HG03108 (cell line): ENCODE results near the gene DZIP3.
"Not testable (repeated sequence)": the region's sequence is repeated elsewhere in the genome, so short reads cannot be mapped to it uniquely, and the experiment has no call there.

Source experiments
- ATAC-seq: cut with Tn5 transposase; IDR thresholded peaks from one replicate; pipeline ENCODE4 v1.9.1; 2021; ENCODE audit warnings: moderate library complexity; ENCODE audit not compliant: unreplicated experiment

The DZIP3 gene

DNA sequence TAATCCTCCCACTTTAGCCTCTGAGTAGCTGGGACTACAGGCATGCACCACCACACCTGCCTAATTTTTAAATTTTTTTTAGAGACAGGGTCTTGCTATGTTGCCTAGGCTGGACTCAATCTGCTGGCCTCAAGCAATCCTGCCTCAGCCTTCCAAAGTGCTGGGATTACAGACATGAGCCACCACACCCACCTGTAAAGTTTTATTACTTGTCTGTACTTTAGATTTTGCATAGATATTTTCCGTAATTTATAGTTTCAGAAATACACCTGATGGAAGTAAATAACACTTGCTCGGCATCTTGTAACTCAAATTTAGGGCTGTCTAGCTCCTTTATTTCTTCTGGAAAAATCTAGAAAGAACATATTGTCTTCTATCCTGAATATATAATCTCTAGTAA, 5.8 kb downstream of the DZIP3 start:
- no peak for ATAC-seq

DNA sequence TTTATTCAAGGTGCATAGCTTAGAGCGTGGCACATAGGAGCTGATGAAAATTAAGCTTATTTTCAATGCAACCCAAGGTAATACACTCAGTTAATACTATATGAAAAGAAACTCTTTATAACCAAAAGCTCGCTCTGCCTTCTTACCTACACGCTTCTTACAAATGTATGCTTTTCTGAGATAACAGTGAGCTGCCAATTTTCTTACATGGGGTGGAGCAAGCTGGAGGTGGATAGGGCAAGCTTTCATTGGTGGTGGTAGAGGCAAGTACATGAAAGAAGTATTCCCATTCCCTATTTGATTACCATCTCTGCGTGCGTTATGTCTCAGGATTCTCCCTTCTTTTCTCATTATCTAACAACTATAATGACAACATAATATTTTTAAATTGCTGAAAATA, 8.9 kb downstream of the DZIP3 start:
- no peak for ATAC-seq

DNA sequence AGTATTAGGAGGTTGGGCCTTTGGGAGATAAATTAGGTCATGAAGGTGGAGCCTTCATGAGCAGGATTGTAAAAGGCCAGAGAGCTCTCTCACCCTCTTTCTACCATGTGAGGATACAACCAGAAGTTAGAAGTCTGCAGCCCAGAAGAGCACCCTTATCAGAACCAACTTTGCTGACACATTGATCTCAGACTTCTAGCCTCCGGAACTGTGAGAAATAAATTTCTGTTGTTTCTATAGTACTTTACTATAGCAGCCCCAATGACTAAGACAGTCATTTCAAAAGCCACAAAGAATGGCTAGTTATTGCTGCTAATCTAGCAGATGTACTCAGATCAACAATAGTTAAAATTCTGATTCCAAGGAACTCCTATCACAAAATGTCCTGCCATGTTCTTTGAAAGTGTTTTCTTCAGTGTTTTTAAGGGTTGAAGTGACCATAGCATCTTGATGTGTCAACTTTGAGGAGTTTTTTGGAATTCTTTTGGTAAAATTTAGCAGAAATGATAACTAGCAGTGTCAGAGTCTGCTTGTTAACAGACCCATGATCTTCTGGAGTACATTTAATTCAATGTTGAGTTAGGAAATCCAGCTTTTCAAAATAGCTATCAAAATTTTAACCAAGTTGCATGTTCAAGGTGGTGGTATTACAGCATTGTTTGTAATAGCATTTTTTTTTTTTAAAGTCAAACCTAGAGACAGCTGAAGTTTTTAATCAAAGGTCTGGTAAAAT, 10.3 kb downstream of the DZIP3 start:
- no peak for ATAC-seq

DNA sequence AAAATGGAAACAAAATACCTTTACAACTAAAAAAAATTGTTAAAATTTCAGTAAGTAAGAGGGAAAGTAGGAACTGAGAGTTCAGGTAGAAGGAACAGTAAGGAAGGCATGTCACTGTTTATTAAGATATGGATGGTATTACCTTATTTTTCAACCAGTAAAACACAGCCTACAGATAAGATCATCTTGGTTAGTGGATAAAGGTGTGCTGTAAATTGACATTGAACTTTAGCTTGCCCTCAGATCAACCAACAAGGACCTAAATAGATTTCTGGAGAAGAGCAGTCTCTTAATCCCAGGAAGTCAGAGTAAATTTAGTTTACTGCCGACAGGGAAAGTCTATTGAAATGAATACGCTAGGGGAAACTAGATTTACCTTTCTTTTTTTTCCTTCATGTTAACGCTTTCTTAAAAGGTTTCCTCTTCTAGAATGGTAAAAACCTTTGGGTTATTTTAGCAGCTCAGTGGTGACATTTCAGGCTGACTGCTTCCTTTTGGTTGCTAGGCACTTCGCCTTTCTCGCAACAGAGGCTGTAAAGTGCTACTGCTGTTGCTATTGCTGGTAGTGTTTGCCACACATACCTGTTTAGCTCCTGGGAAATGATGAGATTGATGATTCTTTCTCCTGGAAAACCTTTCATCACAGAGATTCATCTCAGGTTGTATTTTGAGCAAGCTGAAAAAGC, 12.9 kb downstream of the DZIP3 start:
- ATAC-seq = peak; percentile 62

DNA sequence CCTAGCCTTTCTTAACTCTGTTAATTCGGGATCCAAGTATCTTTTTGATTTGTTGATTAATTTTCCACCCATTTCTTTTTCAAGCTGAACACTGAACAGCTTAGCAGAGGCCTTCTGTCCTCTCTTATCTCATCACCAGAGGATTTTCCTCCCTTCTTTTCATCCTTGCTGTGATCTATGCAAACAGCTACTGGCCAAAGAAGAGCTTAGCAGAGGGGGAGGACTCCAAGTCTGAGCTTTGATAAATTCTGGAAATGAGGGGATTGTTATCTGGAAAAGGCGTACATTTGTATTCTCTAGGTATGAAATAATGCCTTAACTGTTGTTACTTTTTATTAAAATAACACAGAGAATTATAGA, 13.4 kb downstream of the DZIP3 start:
- ATAC-seq = no peak

DNA sequence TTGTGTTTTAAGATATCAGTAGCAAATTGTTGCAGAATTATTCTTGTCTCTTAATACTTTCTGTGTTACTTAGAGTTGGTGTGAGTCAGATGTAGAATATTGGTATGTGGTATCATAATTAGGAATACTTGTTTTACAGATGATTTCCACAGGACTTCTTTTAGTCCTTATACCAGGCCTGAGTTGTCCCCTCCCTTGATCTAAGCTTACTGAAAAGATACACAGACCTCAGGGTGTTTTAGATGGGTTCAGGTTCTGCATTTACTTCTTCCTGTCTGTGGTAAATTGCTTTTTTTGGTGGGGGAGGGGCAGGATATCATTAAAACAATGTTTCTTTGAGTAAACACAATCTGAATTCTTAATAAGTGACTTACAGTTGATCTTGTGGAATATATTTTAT, 14.2 kb downstream of the DZIP3 start:
- ATAC-seq = no peak

DNA sequence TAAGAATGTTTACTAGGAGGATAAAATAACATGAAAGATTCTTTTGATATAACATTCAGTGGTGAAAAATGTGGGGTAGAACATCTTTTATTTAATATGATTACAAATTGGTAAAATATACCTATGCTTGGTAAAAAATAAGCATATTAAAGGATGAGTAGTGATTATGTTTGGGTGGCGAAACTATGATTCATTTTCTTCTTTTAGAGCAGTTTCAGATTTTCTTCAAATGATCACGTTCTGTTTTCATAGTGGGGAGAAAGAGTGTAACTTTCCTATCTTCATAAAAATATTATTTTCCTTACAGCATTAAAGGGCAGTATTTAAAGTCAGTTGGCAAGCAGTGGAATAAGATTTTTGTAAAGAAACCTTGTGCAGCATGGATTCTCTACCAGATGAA, 15.5 kb downstream of the DZIP3 start:
- ATAC-seq = no peak

DNA sequence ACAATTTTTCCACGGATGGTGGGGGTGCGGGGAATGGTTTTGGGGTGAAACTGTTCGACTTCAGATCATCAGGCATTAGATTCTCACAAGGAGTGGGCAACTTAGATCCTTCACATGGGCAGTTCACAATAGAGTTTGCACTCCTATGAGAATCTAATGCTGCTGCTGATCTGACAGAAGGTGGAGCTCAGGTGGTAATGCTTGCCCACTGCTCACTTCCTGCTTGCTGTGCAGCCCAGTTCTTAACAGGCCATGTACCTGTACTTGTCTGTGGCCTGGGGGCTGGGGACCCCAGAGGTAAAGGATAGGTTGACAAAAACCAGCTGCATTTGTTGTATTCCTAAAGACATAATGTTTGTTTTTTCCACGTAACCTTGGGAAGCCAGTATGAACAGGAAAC, 16.0 kb downstream of the DZIP3 start:
- no peak for ATAC-seq

DNA sequence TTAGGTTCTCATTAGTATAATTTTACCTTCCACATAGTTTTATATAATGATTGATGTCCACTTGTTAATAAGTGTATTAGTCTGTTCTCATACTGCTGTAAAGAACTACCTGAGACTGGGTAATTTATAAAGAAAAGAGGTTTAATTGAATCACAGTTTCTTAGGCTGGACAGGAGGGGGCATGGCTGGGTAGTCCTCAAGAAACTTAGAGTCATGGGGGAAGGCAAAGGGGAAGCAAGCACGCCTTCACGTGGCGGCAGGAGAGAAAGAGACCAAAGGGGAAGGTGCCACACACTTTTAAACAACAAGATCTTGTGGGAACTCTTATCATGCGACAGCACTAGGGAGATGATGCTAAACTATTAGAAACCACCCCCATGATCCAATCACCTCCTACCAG, 19.2 kb downstream of the DZIP3 start:
- no peak for ATAC-seq

DNA sequence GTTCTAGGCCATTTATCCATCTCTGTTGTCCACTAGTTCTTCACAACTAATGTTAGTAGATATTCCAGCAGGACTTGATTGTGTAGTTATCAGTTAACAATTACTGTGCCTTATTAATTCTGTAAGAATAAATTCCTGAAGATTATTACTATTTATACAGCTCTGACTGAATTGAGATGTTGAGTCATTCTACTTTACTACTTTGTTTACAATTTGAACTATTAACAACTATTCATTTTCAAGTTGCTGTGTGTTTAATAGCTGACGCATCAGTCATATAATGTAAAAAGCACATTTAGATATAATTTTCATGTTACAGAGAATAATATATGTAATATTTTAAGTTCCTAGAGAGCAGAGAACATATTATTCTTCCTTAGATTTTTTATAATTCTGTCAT, 21.1 kb downstream of the DZIP3 start:
- ATAC-seq = no peak

DNA sequence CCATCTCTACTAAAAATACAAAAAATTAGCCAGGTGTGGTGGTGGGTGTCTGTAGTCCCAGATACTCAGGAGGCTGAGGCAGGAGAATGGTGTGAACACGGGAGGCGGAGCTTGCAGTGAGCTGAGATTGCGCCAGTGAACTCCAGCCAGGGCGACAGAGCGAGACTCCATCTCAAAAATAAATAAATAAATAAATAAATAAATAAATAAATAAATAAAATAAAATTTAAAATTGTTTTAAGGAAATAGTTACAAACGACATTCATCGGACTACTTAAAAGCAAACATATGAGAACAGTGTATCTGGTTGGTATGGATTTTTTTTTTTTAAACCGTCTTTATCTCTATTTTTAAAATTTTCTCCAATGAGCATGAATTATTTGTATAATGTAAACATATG, 26.6 kb downstream of the DZIP3 start:
- not testable (repeated sequence) for ATAC-seq

DNA sequence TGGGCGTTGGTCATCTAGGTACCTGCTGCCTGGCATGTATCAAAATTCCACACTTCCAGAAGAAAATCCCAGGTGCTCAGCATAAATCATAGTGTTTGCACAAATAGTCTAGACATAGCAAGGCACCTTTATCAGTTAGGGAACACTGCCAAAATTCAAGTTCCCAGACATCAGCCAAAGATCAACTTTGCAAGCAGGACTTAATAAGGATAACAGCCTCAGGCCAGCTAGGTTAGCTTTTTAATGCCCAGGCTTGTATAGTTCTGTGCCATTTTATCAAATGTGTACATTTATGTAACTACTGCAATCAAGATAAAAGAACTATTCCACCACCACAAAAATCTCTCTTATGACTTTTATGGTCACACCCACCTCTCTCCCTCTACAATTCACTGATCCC, 30.7 kb downstream of the DZIP3 start:
- no peak for ATAC-seq

DNA sequence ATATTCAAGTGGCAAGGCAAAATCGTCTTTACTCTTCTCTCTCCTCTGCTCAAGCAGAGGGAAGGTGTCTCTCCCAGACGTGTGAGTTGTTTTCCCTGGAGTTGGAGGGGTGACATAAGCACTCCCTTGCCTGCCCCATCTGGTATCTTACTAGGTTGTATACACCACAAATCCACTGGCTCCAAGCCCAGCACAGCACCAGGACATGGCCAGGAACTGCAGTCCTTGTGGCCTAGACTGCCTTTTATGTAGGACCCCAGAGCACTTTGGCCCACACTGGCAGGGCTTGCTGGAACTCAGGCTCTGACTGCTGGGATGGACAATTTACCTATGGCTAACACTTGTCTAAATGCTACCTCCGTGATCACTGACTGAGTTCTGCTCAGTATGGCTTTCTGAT, 34.0 kb downstream of the DZIP3 start:
- ATAC-seq = no peak

DNA sequence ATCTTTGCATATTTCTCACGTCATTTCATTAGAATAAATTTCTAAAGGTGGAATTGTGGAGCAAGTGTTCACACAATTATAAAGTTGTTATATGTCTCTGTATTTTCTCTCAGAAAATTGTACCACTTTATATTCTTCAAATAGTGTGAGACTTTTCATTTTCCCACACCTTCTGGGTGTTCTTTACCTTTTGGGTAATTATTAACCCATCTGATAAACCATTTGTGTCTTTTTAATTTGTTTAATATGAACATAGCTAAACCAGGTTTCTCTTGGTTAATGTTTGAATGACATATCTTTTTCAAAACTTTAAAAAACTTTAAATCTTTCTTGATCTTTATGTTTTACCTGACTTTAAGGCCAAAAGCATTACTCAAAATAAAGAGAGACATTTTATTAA, 40.5 kb downstream of the DZIP3 start:
- ATAC-seq = no peak

DNA sequence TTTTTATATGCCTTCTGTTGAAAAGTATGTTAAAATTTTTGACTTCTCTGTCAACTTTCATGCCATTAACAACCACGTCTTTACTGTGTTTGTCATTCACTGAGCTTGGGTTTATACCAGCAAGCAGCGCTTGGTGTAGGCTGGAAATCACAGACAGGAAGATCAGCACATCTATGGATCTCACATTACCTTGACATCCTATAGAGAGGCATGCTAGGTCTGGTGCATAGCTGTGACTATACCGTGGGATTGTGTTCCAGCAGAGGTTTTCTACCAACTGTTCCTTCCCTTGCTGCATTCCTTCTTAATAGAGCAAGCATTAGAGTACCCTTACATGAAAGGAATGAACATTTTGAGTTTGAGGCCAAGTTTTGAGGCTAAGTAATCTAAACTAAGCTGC, 53.0 kb downstream of the DZIP3 start:
- ATAC-seq = no peak

DNA sequence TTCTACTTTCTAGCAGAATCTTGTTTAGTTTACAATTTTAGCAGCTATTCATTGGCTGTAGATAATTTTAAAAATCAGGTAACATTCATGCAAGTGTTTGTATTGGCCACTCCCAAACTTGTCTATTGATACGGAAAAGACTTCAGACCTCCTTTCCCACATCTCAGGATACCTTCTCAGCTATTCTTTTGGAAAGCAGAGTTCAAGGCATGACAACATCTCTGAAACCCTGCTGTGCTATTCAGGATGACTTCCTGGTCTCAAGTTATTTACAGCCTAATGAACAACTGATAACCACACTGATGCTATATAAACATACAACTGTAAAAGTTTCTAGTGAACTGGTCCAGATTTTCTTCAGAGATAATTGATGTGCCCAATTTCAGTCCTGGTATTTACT, 55.8 kb downstream of the DZIP3 start:
- no peak for ATAC-seq

DNA sequence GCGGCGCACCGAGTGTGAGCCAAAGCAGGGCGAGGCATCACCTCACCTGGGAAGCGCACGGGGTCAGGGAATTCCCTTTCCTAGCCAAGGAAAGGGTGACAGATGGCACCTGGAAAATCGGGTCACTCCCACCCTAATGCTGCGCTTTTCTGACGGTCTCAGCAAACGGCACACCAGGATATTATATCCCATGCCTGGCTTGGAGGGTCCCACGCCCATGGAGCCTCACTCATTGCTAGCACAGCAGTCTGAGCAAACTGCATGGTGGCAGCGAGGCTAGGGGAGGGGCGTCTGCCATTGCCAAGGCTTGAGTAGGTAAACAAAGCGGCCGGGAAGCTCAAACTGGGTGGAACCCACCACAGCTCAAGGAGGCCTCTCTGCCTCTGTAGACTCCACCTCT, 66.1 kb downstream of the DZIP3 start:
- ATAC-seq = not testable (repeated sequence)

DNA sequence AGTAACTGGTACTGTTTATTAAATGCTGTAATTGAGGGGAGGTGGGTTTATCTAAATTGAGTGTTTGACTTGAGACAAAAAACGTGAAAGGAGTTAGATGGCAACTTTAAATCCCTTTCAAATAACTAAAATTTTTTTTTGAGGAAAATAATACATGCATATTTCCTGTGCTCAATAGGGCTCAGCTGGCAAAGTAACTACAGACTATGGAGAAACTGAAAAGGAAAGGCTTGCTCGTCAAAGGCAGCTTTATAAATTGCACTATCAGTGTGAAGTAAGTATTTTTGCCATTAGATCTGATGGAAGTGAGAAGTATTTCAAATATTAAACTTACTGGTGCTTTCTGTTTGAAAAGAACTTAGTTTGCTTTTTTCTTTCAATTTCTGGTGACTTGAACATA, 72.2 kb downstream of the DZIP3 start:
- no peak for ATAC-seq

DNA sequence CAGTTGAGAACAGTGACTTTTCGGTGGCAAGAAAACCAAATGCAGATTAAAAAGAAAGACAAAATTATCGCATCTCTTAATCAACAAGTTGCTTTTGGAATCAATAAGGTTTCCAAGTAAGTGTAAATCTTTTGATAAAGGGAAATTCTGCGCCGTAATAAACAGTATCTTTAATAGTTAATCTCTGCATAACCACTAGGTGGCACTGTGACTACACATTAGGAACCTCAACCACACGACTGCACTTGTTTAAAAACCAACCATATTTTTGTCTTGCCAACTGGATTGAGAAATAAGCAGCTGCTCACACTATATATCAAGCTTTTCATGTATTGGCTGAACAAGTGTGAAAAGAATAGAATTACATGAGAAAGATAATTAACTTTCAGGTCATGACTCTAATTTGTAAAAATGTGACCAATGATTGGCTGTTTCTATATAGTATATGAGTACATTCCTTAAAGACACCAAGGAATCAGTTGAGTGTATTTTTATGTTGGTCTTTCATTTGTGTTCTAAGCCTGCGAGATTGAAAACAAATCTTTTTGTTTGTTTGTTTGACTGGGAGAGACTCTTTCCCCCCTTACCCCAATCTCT, 72.7 kb downstream of the DZIP3 start:
- ATAC-seq = no peak

DNA sequence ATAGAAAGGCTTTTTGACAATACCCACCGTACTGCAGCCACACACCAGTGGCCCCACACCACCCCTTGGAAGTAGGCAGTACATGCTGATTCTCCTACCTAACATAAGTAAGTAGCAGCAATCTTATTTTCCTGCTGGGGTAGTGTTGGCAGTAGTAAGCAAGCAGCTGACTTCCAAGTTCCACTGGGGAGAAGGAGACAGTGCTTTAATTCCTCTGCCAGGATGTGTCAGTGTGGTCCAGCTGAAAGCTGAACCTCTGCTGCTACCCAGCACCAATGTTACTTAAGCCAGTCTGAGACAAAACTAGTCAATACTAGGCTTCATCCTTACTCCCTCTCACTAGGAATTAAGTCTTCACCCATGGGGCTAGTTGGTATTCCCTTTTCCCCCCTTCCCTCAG, 74.7 kb downstream of the DZIP3 start:
- no peak for ATAC-seq

DNA sequence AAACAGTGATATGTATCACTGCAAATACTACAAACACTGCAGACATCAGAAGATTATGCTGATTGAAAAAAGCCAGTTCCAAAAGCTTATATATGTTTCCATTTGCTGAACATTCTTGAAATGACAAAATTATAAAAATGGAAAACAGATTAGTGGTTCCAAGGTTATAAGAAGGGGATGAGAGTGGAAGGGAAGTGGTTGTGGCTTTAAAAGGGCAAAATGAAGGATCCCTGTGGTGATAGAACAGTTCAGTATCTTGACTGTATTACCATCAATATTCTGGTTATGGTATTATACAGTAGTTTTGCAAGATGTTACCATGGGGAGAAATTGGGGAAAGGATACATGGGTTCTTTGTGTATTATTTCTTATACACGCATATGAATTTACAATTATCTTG, 77.8 kb downstream of the DZIP3 start:
- no peak for ATAC-seq

DNA sequence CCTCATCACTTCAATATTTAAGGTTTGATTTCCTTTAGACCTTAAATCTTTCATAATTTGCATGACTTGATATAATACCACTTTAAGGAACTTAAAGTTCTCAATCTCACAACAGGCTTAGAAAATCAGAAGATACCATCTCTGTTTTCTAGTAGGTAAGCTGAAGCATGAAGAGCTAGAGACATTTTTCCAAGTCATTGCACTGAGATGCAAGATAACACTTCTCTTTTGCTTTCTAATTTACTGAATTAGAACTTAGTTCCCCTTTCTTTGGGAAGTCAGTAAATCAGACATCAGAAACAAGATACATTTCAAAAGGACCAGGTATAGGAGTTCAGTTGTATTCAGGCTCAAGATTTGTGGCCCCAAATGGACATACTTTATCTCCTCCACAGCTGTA, 79.7 kb downstream of the DZIP3 start:
- no peak for ATAC-seq

DNA sequence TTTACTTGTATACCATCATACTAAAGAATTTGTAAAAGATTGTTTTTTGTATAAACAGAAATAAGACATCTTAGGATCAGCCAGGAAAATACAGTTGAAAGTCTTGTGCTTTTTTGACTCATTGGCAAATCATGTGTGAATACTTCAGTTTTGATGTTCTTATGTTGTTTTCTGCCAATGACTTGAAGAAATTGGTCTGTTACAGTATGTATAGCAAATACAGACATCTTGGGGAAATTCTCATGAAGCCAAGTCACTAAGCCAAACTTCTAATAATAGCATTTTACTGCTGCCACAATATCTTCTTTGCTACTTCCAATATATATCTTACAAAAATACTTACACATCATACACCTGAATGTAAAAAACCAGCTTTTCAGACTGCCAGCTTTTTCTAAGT, 83.2 kb downstream of the DZIP3 start:
- ATAC-seq = no peak
